Activated T-helper 1 cell treated with anti-CD3 and anti-CD28 coated beads, Interleukin-12 subunit alpha, Interleukin-12 subunit beta, Interleukin-2, Interleukin-4 antibody, amounts not matched to agents 30 ng/mL and 10 ng/mL and 1 ng/mL, durations not matched to agents 14 hours and 24 hours and 36 hours (primary cell): ENCODE data around the gene ZSCAN4. TPM values are rescaled to one million over a fixed set of nuclear protein-coding genes. Genes with fewer than 3 reads are reported as not detected.

Experiments used
- DNase-seq: peaks from one replicate; pipeline ENCODE4 v3.0.0; 2021; ENCODE audit warnings: low spot score
- H3K27ac Mint-ChIP-seq: one replicate; pipeline ENCODE4 v1.8.0; 2021; ENCODE audit warnings: mild to moderate bottlenecking, mixed read lengths
- H3K27me3 Mint-ChIP-seq: one replicate; pipeline ENCODE4 v1.8.0; 2022; ENCODE audit warnings: mild to moderate bottlenecking, moderate library complexity, mixed read lengths; ENCODE audit not compliant: insufficient read depth
- H3K36me3 Mint-ChIP-seq: one replicate; pipeline ENCODE4 v1.8.0; 2021; ENCODE audit warnings: low read depth, mixed read lengths
- H3K4me1 Mint-ChIP-seq: one replicate; pipeline ENCODE4 v1.8.0; 2021; ENCODE audit warnings: low read depth, mixed read lengths
- H3K4me3 Mint-ChIP-seq: one replicate; pipeline ENCODE4 v1.8.0; 2021; ENCODE audit warnings: mild to moderate bottlenecking, moderate library complexity, mixed read lengths
- H3K9me3 Mint-ChIP-seq: one replicate; pipeline ENCODE4 v1.8.0; 2021; ENCODE audit warnings: mixed read lengths
- intact Hi-C: fragments of 100-400 bp; cut with micrococcal nuclease; formaldehyde crosslinking; loops from one replicate; pipeline ENCODE4 v1.15.1; 2024
- total RNA-seq: library from RNA; stranded (reverse); gene quantifications from 2 replicates; pipeline ENCODE4 v1.2.3, GENCODE V29; 2022

Gene ZSCAN4
- total RNA-seq, 1 donor from 2014 or later: not detected

DNA sequence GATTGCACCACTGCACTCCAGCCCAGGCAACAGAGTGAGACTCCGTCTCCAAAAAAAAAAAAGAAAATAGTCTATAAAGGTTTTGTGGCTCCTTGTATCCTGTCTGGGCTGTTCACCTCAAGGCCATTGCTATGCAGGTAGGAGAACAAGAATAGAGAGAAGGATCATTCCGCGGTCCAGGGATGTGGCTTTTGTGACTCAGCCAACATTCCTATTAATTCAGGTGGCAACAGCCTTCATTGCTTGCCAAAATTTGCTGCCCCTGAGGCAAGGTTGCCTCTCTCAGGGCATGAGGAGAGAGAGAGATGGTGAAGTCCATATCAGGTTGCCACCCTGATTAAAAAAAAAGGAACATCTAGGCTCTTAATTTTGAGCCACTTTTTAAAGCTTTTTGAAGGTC lies 21.0 kb downstream of the ZSCAN4 start:
- peaks cover 67% of the 10 kb centered on the region for H3K36me3 Mint-ChIP-seq
- no peak overlapping the region for H3K4me3 Mint-ChIP-seq
- DNase-seq: no peak
- no peak overlapping the region for H3K27ac Mint-ChIP-seq
- H3K4me1 Mint-ChIP-seq: no peaks in the 10 kb centered on the region
- H3K9me3 Mint-ChIP-seq: peaks cover 78% of the 10 kb centered on the region
- H3K27me3 Mint-ChIP-seq: no peaks in the 10 kb centered on the region
- intact Hi-C loops: no loop called here

DNA sequence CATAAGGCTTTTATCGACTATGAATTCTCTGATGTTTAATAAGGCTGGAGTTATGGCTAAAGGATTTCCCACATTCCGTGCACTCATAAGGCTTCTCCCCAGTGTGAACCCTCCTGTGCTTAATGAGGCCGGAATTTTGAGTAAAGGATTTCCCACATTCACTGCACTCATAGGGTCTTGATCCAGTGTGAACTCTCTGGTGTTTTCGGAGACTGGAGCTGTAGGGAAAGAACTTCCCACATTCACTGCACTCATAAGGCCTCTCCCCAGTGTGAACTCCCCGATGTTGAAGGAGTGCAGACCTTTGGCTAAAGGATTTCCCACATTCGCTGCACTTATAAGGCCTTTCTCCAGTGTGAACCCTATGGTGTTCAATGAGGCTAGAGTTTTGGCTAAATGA lies 32.9 kb downstream of the ZSCAN4 start:
- Mint-ChIP-seq H3K4me1 (no peaks in the 10 kb centered on the region), H3K36me3 (peaks cover 65% of the 10 kb centered on the region), H3K27me3 (no peaks in the 10 kb centered on the region), H3K4me3 (no peak overlapping the region), H3K27ac (no peak overlapping the region), H3K9me3 (peaks cover 81% of the 10 kb centered on the region)
- intact Hi-C loops: no loop called here
- DNase-seq: no peak

DNA sequence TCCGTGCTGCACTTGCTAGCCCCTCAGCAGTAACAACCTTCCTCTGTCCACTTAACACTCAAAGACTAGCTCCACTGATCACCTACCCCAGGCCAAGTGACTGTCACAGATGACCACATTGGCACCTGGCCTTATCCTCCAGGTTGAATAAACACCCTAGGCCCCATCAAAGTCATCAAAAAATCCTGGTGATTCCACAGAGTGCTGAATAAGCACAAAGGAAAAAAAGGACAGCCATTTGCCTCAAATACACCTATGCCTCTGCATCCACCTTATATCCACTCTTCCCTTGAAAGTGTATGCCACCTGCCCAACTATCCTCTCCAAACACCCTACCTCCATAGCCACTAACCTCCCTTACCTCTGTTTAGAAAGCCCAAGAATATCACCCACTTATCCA lies 37.6 kb downstream of the ZSCAN4 start:
- H3K4me3 Mint-ChIP-seq: no peak overlapping the region
- DNase-seq: no peak
- intact Hi-C loops: no loop called here
- peaks cover 9% of the 10 kb centered on the region for H3K4me1 Mint-ChIP-seq
- H3K9me3 Mint-ChIP-seq: peaks cover 78% of the 10 kb centered on the region
- peaks cover 55% of the 10 kb centered on the region for H3K36me3 Mint-ChIP-seq
- H3K27me3 Mint-ChIP-seq: no peaks in the 10 kb centered on the region
- H3K27ac Mint-ChIP-seq: no peak overlapping the region

GRCh38 chr19:57708641-57709361 lies 40.1 kb downstream of the ZSCAN4 start, which contains the start of gene ZNF154:
Gene ZNF154, minus strand, starts transcription at chr19:57709204. Its CDS starts 233 bp downstream, at chr19:57708971.
- peak; percentile 21 for DNase-seq
- Mint-ChIP-seq H3K4me3 (peak within 1 kb of the TSS; percentile 92), H3K4me1 (peaks cover 9% of the 10 kb centered on the region), H3K27ac (peak within 1 kb of the TSS; percentile 87), H3K27me3 (no peaks in the 10 kb centered on the region), H3K36me3 (peaks cover 33% of the 10 kb centered on the region), H3K9me3 (peaks cover 73% of the 10 kb centered on the region)
- intact Hi-C loops: loop anchor here (1.0 to 2.0 kb wide), 2 partner anchors 18 to 28 kb away; partner anchors contain the start of genes ZNF551 and ZNF671

DNA sequence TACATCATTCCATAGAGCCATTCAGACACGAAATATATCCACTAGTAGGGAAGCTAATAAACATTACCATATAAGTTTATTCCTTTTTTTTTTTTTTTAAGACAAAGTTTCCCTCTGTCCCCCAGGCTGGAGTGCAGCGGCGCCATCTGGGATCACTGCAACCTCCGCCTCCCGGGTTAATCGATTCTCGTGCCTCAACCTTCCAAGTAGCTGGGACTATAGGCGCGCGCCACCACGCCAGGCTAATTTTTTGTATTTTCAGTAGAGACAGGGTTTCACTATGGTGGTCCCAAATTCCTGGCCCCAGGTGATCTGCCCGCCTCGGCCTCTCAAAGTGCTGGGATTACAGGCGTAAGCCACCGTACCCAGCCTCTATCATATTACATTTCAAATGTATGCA lies 40.9 kb downstream of the ZSCAN4 start:
- DNase-seq: no peak
- peaks cover 72% of the 10 kb centered on the region for H3K9me3 Mint-ChIP-seq
- peaks cover 9% of the 10 kb centered on the region for H3K4me1 Mint-ChIP-seq
- H3K4me3 Mint-ChIP-seq: peak overlapping the region; percentile 92
- H3K27me3 Mint-ChIP-seq: no peaks in the 10 kb centered on the region
- H3K27ac Mint-ChIP-seq: no peak overlapping the region
- intact Hi-C loops: loop anchor here (1.0 to 2.0 kb wide), 2 partner anchors 18 to 29 kb away; partner anchors contain the start of genes ZNF551 and ZNF671
- peaks cover 25% of the 10 kb centered on the region for H3K36me3 Mint-ChIP-seq

DNA sequence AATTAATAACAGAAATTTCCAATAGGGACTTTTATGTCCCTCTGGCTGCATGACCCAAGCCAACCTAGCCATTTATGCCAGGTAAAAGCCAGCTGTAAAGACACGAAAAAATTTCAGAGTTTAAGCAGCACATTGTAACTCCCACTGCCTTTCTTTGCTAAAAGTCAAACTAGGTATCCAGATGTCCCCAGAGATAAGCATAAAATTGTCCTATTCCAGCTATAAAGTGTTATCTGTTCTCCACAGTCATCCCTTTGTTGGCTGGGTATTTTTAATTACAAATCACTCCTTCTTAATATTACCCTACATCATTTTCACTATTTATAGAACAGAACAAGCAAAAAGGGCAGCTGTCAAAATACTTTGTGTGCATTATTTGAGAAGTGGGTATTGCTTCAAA lies 43.5 kb downstream of the ZSCAN4 start:
- Mint-ChIP-seq H3K27me3 (no peaks in the 10 kb centered on the region), H3K4me1 (peaks cover 8% of the 10 kb centered on the region), H3K36me3 (peaks cover 13% of the 10 kb centered on the region), H3K9me3 (peaks cover 70% of the 10 kb centered on the region), H3K27ac (no peak overlapping the region), H3K4me3 (no peak overlapping the region)
- no peak for DNase-seq
- intact Hi-C loops: no loop called here

- no peaks in the 10 kb centered on the region for H3K27me3 Mint-ChIP-seq
Measured at GRCh38 chr19:57719424-57719823, 50.7 kb downstream of the ZSCAN4 start.

DNA sequence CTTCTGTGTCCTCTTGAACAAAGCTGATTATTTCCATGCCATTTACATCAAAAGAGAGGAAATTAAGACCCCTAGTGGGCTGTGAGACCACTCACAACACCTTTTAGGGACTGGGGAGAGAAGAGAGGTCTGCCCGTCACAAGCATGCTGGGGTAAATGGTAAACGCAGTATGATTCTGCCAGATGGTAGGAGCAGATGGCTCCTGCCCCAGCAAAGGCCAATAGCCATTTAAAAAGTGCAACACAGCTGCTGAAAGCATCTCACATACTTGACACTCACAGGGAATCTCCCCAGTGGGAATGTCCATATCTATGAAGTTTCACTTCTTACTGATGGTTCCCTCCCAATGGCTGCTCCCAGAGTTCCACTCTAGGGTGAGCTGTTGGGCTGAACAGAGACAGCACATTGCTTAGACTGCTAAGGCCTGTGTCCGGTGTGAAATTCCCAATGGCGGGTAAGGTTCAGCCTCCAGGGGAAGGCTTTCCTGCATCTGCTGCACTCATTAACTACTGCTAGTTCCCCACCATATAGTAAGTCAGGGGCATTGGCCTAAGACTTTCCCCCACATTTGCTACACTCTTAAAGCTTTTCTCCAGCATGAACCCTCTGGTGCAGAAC lies 51.3 kb downstream of the ZSCAN4 start:
- DNase-seq: no peak
- H3K4me1 Mint-ChIP-seq: no peaks in the 10 kb centered on the region
- no peaks in the 10 kb centered on the region for H3K27me3 Mint-ChIP-seq
- intact Hi-C loops: no loop called here
- peaks cover 80% of the 10 kb centered on the region for H3K9me3 Mint-ChIP-seq
- H3K36me3 Mint-ChIP-seq: peaks cover 52% of the 10 kb centered on the region
- no peak overlapping the region for H3K27ac Mint-ChIP-seq
- H3K4me3 Mint-ChIP-seq: no peak overlapping the region

More at GRCh38 chr19:57719424-57719823, 50.7 kb downstream of the ZSCAN4 start:
- Mint-ChIP-seq H3K27ac (no peak overlapping the region), H3K4me3 (no peak overlapping the region), H3K9me3 (peaks cover 80% of the 10 kb centered on the region), H3K36me3 (peaks cover 48% of the 10 kb centered on the region), H3K4me1 (no peaks in the 10 kb centered on the region)
- no peak for DNase-seq
- intact Hi-C loops: no loop called here

DNA sequence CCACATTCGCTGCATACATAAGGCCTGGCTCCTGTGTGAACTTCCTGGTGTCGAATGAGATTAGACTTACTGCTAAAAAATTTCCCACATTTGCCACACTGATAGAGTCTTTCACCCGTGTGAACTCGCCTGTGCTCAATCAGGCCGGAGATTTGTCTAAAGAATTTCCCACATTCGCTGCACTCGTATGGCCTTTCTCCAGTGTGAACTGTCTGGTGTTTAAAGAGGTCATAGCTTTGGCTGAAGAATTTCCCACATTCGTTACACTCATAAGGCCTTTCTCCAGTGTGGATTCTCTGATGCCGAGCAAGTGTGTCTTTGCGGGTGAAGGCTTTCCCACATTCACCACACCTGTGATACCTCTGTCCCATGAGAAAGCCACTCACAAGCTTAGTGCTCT lies 52.1 kb downstream of the ZSCAN4 start:
- peaks cover 76% of the 10 kb centered on the region for H3K9me3 Mint-ChIP-seq

More for the DNA sequence above, 52.1 kb downstream of the ZSCAN4 start:
- H3K4me3 Mint-ChIP-seq: no peak overlapping the region
- DNase-seq: no peak
- no peak overlapping the region for H3K27ac Mint-ChIP-seq
- peaks cover 52% of the 10 kb centered on the region for H3K36me3 Mint-ChIP-seq
- intact Hi-C loops: no loop called here
- H3K4me1 Mint-ChIP-seq: no peaks in the 10 kb centered on the region
- no peaks in the 10 kb centered on the region for H3K27me3 Mint-ChIP-seq

Other genes with a start within 250 kb of the ZSCAN4 start
- gene ZNF749, start 233.6 kb upstream of the ZSCAN4 start, total RNA-seq: 21.5 and 22.0 TPM in 2 replicates
- not detected in 2 replicates for gene VN1R1, start 211.8 kb upstream of the ZSCAN4 start, total RNA-seq
- 1.5 and 2.4 TPM in 2 replicates for gene ZNF772, start 191.4 kb upstream of the ZSCAN4 start, total RNA-seq
- 3.7 and 5.1 TPM in 2 replicates for gene ZNF419, start 181.2 kb upstream of the ZSCAN4 start, total RNA-seq
- 5.0 and 5.8 TPM in 2 replicates for gene ZNF773, start 169.0 kb upstream of the ZSCAN4 start, total RNA-seq
- 3.6 and 4.2 TPM in 2 replicates for gene ZNF549, start 141.6 kb upstream of the ZSCAN4 start, total RNA-seq
- gene ZNF550, start 109.1 kb upstream of the ZSCAN4 start, total RNA-seq: 7.2 and 7.5 TPM in 2 replicates
- 3.2 and 3.7 TPM in 2 replicates for gene ZNF416, start 90.0 kb upstream of the ZSCAN4 start, total RNA-seq
- gene ZIK1, start 84.8 kb upstream of the ZSCAN4 start, total RNA-seq: 3.9 and 4.0 TPM in 2 replicates
- gene ZNF530, start 69.0 kb upstream of the ZSCAN4 start, total RNA-seq: 5.4 and 7.3 TPM in 2 replicates
- gene ZNF134, start 54.7 kb upstream of the ZSCAN4 start, total RNA-seq: 8.4 and 9.4 TPM in 2 replicates
- gene ZNF211, start 35.8 kb upstream of the ZSCAN4 start, total RNA-seq: 8.3 and 8.4 TPM in 2 replicates
- 9.6 and 11.1 TPM in 2 replicates for gene ZNF551, start 13.0 kb downstream of the ZSCAN4 start, total RNA-seq
- 4.6 and 4.7 TPM in 2 replicates for gene ZNF154, start 40.3 kb downstream of the ZSCAN4 start, total RNA-seq
- gene ZNF671, start 58.7 kb downstream of the ZSCAN4 start, total RNA-seq: 4.9 and 5.5 TPM in 2 replicates
- gene ZNF776, start 77.9 kb downstream of the ZSCAN4 start, total RNA-seq: 6.8 and 6.9 TPM in 2 replicates
- 13.6 and 13.8 TPM in 2 replicates for gene ZNF586, start 100.7 kb downstream of the ZSCAN4 start, total RNA-seq
- 9.0 and 10.7 TPM in 2 replicates for gene ZNF552, start 146.0 kb downstream of the ZSCAN4 start, total RNA-seq
- gene ZNF587B, start 161.4 kb downstream of the ZSCAN4 start, total RNA-seq: 25.1 and 26.7 TPM in 2 replicates
- 29.4 and 29.6 TPM in 2 replicates for gene ZNF587, start 180.9 kb downstream of the ZSCAN4 start, total RNA-seq
- gene ZNF814, start 220.1 kb downstream of the ZSCAN4 start, total RNA-seq: 14.1 and 15.7 TPM in 2 replicates
- 10.9 and 11.6 TPM in 2 replicates for gene ZNF417, start 247.7 kb downstream of the ZSCAN4 start, total RNA-seq